HG02759 (cell line): ENCODE results near the gene PPIP5K1.
"Not testable (repeated sequence)": the region's sequence is repeated elsewhere in the genome, so short reads cannot be mapped to it uniquely, and the experiment has no call there.

Experiments used
- ATAC-seq: cut with Tn5 transposase; IDR thresholded peaks from one replicate; pipeline ENCODE4 v1.9.1; 2021; ENCODE audit warnings: mild to moderate bottlenecking, moderate library complexity; ENCODE audit not compliant: unreplicated experiment

The PPIP5K1 gene

DNA sequence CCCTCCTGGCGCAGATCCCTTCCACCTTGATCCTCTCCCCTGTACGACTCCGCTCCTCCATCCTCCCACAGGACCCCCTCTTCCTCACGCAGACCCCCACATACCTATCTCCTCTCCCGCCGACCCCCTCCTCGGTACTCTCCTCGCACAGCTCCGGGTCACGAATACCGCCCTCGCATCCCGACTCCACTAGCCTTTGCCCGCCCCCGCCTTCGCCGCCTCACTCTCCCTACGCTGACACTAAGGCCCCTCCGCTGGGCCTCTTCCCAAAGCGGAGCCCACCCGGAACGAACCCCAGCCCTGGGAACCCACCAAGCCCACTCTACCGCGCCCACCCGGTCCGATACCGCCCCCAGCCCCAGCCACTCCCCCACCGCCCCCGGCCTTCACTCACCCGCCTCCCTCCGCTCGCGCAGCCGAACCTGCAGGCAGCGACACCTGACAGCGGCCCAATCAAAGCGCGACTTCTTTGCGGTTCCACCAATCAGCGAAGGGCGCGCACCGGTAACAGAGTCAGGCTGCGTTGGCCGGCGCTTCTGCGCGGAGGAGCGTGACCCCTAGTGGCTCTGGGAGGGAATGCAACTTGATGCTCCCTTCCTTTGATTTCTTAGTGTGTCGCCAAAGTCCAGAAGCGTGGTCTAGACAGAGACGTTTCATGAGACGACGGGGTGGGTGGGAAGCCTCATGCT, at the start of gene PPIP5K1:
Gene PPIP5K1, minus strand, starts transcription at position 431 of the 689 bp plus-strand sequence. CDS start 5,704 bp downstream, outside the sequence.
- ATAC-seq, result peak; percentile 97

DNA sequence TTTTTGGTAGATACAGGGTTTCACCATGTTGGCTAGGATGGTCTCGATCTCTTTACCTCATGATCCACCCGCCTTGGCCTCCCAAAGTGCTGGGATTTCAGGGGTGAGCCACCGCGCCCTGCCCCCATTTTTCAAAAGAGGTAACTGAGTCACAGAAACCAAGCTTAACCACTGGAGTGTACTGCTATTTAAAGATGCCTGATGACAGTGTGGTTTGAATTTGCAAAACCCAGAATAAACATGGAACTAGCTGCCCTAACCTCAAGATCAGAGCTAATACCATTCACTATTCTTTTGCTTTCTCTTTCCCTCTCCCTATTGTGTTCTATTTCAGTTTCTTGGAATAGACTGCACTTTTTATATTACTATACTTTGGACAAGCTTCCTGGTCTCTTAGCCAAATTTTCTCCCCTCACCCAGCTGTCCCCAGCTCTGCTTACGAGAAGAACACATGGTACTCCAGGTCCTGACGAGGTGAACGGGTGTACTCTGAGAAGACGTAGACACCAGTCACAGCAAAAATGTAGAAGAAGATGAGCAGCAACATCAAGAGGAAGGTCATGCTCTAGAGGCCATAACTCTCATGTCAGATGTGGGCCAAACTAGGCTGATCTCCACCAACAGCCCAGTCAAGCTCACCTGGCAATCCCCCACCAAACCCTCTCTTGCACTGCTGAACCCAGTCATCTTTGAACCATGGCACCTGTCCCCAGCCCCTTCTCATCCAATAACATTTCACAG, 48.6 kb upstream of the PPIP5K1 start:
- ATAC-seq, result not testable (repeated sequence)

DNA sequence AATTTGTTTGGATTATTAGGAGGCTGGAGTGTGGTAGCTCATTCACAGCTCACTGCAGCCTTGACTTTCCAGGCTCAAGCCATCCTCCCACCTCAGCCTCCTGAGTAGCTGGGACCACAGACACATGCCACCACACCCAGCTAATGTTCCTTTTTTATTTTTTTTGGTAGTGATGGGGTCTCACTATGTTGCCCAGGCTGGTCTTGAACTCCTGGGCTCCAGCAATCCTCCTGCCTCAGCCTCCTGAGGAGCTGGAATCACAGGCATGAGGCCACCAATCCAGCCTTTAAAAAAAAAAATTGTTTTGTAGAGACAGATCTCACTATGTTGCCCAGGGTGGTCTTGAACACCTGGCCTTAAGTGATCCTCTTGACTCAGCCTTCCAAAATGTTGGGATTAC, 36.9 kb upstream of the PPIP5K1 start:
- not testable (repeated sequence) for ATAC-seq

DNA sequence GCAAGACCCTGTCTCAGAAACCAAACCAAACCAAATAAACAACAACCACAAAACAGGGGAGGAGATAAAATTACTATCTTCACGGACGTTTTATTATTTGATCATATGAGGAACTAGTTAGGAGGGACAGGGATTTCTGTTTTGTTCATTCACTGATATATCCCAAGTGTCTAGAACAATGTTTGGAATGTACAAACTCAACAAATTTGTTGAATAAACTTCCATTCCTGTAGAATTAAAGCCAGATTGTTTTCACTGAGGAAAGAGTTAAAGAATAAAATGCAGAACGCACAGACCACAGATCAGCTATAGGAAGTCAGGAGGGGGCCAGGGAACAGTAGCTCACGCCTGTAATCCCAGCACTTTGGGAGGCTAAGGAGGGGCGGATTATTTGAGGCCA, 35.1 kb upstream of the PPIP5K1 start:
- ATAC-seq, result no peak

DNA sequence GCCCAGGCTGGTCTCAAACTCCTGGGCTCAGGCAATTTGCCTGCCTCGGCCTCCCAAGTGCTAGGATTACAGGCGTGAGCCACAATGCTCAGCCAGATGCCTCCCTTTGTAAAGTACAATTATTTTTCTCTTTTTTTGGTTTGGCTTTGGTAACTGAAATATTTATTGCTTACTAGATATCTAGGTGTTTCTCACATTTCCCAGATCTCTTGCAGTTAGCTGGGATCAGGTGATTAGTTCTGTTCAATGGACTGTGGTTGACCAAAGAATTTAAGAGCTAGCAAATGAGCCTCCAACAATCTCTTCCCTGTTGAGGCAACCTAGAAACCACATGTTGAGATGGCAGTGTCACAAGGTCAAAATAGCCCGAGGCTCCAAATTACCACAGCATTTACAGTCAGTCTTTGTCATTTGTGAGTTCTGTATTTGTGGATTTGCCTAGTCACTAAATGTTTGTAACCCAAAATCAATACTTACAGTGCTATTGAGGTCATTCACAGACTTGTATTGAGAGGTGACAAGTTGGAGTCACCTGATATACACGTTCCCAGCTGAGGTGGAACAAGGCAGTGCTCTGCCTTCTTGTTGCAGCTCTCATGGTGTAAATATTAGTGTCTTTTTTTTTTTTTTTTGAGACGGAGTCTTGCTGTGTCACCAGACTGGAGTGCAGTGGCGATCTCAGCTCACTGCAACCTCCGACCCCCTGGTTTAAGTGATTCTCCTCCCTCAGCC, 32.2 kb upstream of the PPIP5K1 start:
- not testable (repeated sequence) for ATAC-seq

DNA sequence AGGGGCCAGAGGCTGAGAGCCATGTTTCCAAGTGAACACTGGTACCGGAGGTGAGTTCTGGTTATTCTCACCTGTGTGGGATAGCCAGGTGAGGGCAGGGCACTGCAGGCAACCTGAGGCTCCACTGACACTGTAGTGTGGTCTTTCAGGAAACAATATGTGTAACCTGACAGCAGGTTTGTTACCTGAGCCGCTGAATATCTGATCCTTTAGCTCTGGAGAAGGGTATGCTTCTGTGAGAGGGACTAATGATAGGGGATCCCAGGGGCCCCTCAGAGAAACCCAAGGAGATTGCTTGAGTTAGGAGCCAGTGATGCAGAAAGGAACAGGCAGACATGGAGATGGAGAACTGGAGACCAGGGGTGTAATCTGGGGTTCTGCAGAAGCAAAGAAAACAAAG, 28.7 kb upstream of the PPIP5K1 start, which contains the start of gene STRC:
Gene STRC, minus strand, starts transcription at position 101 of the 400 bp plus-strand sequence. Its CDS starts 78 bp downstream, at position 23.
- not testable (repeated sequence) for ATAC-seq

DNA sequence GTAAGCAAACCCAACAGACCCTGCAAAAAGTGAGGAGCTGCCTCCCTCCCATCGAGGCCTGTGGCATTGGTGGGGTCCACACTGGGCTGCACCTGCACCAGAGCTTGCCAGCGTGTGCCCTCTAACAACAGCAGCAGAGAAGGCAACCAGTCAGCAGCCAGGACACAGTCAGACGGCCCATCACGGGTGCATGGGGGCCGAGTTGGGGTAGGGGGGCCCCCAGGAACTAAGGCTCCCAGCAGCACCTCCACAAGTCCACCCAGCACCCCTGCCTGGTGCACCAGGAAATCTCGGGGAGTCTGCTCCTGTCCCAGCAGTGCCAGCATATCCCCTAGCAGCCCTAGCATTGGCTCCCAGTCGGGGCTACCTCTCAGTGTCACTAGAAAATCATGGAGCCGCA, 27.7 kb upstream of the PPIP5K1 start:
- not testable (repeated sequence) for ATAC-seq

DNA sequence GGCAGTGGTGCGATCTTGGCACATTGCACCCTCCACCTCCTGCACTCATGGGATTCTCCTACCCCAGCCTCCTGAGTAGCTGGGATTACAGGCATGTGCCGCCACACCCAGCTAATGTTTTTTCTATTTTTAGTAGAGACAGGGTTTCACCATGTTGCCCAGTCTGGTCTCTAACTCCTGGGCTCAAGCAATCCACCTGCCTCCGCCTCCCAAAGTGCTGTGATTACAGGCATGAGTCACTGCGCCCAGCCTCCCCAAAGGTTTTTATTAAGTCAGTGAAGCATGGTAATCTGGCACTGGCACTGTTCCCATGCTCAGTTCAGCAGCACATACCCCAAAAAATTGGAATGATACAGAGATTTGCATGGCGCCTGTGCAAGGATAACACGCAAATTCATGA, 12.2 kb upstream of the PPIP5K1 start:
- ATAC-seq, result not testable (repeated sequence)

DNA sequence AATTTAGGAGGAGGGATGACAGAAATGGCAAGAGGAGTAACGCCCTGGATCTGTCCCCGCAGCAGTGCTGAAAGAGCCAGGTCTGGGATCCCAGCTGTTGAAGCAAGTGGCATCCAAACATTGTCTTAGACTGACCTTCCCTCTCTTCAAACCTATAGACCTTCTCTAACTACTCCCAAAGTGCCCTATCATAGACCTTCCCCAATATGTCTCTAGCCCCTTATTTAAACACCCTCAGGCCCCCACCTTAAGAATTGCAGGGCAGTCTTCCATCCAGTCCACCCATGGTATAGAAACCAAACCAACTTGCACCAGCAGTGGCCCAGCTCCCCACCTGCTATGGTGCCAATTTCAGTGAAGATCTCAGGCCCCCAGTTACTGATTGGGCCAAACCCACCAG, 10.2 kb upstream of the PPIP5K1 start:
- not testable (repeated sequence) for ATAC-seq

DNA sequence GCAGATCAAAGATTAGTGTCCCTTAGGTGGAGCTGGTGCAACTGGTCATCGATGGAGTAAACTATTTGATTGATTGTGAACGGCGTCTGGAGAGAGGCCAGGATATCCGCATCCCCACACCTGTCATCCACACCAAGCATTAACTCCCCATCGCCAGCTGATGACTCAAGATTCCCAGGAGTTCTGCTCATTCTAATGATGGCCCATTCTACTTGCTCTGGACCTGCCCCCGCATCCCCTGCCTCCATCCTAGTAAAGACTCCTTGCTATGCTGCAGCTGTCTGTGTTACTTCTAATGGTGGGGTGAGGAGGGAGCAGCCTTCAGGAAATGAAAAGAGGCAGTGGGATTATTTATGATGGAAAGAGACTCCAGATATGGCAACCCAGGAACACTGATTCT, 9.1 kb upstream of the PPIP5K1 start:
- ATAC-seq, result not testable (repeated sequence)

DNA sequence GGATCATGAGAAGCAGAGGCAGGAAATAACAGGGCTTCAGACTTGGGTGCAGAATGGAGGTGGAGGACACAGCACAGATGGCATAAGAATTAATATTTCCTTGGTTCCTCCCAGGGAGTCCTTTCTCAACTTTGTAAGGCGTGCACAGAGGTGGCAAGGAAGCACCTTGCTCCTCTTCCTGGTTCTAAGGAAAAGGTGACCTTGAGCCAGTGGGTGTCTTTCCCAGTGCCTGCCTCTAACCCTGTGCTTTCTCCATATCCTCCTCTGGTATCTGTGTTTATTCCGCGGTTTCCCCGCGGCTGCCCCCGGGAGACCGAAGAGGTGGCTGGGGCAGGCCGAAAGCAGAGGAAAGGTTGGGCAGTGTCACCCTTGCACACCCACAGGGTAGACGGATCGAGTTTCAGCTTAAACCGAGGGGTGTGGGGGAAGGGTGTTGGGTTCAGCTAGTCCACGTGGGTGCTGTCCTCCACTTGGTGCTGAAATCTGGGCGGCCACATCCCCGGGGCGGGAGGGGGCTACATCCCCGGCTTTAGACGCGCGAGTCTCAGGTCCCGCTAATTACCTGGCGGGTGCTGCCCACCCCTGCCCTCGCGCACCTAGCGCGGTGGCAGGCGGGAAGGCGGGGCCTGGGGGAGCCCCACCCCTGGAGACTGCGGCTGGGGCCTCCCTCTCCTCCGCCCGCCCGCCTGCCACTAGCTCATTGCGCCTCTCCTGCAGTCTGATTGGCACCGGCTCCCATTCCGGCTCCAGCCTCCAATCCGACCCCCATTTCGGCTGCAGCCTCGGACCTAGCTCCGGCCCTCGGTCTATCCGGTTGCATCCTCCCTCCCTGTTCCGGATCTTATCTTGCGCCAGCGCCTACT, 3.6 kb upstream of the PPIP5K1 start, which contains the start of gene CKMT1B:
Gene CKMT1B, plus strand, starts transcription at position 700 of the 863 bp plus-strand sequence. CDS start 192 bp downstream, outside the sequence.
- not testable (repeated sequence) for ATAC-seq

DNA sequence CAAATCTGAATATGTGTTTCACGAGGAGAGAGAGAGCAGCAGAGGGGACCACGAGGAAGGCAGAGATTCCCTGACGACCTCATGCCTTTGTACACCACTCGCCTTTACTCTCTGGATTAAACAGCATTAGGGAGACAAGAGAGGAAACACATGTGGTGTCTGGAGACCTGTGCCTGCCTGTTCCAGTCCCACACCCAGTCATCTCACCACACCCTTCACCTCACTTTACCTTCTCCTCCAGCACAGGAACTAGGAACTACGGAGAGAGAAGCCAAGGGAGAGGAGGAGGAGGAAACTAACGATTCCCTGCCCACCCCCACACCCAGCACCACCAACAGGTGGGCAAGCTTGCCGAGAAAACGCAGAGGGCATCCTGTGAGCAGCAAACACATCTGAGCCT, 2.8 kb upstream of the PPIP5K1 start:
- ATAC-seq, result not testable (repeated sequence)

DNA sequence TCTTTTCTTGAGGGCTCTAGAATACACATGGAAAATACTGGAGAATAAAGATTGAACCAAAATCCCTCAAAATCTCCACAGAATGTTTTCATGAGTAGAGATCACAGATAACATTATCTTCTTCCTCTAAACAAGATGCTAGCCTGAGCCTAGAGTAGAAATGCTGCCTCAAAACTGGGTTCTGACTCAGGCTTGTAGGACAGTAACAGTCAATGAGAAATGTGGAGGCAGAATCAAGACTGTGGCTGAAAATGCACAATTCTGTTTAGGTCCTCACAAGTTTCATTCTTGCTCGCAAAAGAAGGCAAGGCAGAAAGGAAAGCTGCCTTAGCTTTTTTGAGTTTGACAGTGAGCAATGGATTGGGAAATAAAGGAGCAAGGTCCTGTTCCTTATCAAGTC, 15.4 kb downstream of the PPIP5K1 start:
- not testable (repeated sequence) for ATAC-seq

DNA sequence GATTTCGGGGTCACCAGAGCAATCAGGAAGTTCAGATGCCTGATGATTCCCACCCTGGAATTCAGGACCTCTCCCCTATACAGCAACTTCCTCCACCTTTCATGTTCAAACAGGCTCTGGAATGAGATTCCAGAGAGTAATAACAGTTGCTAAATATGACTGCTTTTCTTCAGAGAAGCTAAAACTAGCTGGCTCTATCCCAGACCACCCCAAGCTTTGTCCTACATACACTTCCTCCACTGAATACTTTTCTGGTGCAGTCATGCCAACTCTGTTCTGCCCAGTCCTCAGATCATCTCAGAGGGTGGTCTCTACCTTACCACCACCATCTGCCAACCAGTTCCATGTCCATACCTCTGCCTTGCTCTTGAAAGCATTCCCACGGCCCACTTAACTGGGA, 23.4 kb downstream of the PPIP5K1 start:
- not testable (repeated sequence) for ATAC-seq

DNA sequence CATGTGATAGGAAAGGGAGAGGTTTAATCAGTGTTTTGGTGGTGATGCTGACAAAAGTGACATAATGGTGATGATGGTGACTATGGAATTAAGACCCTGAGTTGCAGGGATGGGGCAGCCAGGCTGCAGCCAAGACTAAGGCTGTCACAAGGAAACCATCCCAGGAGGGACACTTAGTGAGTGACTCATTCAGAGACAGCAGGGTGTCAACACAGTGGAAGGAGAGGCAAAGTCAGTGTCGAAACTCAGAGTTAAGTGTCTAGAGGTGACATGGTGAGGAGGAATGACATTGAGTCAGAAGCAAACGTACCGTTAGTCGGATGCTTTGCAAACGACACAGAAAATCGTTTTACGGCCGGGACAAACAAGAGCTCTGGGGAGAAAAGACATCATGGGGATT, 26.2 kb downstream of the PPIP5K1 start:
- ATAC-seq, result not testable (repeated sequence)

DNA sequence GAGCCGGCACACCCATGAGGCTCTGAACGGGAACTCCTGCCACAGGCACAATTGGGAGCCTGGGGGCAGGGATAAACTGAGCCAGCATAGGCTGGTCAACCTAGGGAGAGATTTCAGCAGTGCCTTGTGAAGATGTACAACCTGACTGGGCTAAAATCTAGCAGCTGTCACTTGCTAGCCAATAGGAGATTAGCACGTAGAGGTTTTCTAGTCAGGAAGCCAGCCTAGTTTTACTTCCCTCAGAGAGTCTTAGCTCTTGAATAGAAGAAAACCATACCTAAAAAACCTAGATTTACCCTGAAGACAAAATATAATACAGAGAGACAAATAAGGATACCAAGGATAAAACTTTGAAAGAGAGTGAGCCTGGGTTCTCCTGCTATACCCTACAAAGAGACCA, 27.3 kb downstream of the PPIP5K1 start:
- ATAC-seq, result not testable (repeated sequence)

DNA sequence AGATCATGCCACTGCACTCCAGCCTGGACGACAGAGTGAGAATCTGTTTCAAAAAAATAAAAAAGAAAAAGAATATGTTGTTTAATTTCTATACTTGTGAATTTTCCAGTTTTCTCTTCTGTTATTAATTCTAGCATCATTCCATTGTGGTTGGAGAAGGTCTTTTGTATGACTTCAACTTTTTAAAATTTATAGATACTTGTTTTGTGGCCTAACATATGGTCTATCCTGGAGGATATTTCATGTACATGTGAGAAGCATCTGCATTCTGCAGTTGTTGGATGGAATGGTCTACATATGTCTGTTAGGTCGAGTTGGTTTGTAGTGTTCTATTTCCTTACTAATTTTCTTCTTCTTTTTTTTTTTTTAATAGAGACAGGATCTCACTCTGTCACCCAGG, 37.0 kb downstream of the PPIP5K1 start:
- ATAC-seq, result no peak

DNA sequence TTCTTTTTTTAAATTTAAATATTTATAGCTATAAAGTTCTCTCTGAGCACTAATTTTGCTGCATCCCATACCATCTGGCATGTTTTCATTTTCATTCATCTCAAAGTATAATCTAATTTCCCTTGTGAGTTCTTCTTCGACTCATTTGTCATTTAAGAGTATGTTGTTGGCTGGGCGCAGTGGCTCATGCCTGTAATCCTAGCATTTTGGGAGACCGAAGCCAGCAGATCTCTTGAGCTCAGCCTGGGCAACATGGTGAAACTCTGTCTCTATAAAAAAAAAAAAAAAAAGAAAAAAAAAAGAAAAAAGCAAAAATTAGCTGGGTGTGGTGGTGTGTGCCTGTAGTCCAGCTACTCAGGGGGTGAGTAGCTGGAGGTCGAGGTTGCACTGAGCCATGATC, 37.8 kb downstream of the PPIP5K1 start:
- no peak for ATAC-seq

DNA sequence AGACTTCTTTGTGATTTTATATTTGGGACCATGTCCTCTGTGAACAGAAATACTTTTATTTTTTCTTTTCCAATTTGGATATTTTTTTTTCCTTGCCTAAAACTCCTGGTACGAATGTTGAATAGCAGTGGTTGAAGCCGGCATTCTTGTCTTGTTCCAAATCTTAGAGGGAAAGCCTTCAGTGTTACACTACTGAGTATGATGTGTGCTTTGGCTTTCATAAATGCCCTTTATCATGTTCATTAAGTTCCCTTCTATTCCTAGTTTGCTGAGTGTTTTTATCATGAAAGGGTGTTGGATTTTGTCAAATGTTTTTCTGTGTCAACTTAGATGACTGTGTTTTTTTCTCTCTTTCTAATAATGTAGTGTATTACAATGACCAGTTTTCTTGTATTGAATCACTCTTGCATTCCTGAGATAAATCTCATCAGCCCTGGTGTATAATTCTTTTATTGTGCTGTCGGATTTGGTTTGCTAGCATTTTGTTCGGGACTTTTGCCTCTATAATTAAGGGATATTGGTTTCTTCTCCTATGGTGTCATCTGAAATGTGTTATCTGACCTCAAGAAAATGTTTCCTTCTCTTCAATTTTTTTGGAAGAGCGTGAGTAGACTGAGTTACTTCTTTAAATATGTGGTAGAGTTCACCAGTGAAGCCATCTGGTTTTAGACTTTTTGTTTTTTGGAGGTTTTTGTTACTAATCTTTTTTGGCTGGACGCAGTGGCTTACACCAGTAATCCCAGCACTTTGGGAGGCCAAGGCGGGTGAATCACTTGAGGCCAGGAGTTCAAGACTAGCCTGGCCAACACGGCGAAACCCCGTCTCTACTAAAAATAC, 39.3 kb downstream of the PPIP5K1 start:
- no peak for ATAC-seq
